OCI-LY1 (cell line): ENCODE measurements around the gene PFKL.

Experiments
- CTCF ChIP-seq: fragments of 200-600 bp; sonication (generic), shearing (Covaris generic); IDR thresholded peaks from 2 replicates; pipeline ENCODE4 v1.5.1; 2017; ENCODE audit warnings: mild to moderate bottlenecking, antibody characterized with exemption, low read length, moderate library complexity, mixed read lengths
- EZH2 ChIP-seq: fragments of 200-600 bp; sonication (generic), shearing (Covaris generic); IDR thresholded peaks from 2 replicates; pipeline ENCODE4 v1.8.0; 2017; ENCODE audit warnings: borderline replicate concordance, mixed run types, mild to moderate bottlenecking, antibody characterized with exemption, low read length, moderate library complexity, mixed read lengths

- TF ChIP-seq EZH2: no peak
- TF ChIP-seq CTCF: no peak
These were observed 66.8 kb downstream of the PFKL start for GRCh38 chr21:44366586-44367211.
